Measurements from ENCODE around the gene SLC35E2B.
"Not testable (repeated sequence)": the region's sequence is repeated elsewhere in the genome, so short reads cannot be mapped to it uniquely, and the experiment has no call there.

SLC35E2B gene

DNA sequence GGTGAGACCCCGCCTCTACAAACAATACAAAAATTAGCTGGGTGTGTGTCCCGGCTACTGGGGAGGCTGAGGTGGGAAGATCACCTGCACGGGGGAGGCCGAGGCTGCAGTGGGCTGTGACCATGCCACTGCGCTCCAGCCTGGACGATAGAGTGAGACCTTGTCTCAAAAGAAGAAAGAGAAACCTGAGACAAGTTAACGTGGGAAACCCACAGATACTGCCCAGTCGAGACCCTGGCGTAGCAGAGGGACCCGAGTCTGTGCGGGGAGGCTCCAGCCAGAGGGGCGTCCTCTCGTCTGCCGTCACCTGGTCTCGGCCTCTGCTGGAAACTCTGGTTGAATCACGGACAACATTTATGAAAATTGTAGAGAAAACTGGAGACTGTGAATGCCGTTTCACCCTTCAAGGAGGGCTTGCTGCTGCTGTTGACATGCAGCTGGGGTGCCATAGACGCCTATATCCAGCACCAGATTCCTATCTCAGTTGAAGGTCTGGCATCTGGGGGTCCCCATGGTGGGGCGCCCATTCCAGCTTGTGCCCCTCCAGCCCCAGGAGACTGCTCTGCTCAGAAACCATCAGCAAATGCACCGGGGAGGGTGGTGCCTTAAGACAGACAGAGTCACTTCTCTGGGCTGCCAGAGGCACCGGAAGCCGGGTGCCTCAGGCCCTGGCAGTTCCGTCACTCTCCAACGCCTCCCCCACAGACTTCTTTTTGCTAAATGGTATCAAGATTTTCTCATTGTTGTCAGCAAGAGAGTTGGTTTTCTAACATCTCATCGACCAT, 20.2 kb downstream of the SLC35E2B start:
- no peak for DNase-seq

DNA sequence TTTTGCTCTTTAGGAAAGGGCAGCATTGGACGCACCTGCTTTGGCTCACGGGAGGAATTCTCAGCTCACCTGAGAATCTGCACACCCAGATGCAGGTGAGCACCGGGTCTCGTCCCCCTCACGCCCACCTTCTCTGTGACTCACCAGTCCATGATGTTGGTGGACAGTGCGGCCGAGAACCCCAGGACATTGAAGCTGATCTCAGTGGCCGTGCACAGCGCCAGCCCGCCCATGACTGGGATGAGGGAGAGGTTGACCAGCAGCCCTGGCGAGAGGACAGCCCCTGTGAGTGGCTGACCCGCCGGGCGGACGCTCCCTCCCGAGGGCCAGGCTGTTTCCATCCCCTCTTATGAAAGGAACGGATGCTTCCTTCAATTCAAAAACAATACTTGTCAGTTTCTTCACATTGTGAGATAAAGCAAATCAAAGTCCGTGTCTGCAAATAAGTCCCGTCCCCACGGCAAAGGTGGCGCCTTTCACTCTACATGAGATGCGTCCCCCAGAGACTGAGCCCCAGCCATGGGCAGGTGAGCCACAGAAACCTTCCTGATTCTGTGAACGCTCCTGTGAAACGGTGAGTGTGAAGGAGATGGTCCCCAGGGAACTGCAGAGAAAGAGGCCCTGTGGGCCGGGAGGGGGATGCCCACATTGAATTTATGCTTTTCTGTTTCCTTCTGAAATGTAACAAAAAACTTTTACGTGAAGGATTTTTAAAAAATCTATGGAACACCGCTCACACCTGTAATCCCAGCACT, 21.1 kb downstream of the SLC35E2B start:
- no peak for DNase-seq

DNA sequence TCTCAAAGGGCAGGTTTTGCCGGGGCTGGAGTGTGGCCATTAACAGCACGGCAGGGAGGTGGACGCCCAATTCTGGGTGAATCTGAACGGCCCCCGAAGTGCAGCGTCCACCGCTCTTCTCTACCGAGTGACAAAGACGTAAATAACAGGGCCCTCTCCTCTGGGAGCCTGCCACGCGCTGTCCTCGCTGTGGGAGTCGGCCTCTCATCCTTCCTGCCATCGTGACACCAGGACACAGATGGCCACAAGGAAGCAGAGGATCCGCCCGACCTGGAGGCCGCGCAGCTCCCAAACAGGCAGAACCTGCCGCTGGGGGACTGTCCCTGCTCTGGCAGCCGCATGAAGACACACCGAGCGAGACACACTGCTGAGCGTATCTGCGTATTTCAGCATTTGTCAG, 21.7 kb downstream of the SLC35E2B start:
- DNase-seq, result no peak

DNA sequence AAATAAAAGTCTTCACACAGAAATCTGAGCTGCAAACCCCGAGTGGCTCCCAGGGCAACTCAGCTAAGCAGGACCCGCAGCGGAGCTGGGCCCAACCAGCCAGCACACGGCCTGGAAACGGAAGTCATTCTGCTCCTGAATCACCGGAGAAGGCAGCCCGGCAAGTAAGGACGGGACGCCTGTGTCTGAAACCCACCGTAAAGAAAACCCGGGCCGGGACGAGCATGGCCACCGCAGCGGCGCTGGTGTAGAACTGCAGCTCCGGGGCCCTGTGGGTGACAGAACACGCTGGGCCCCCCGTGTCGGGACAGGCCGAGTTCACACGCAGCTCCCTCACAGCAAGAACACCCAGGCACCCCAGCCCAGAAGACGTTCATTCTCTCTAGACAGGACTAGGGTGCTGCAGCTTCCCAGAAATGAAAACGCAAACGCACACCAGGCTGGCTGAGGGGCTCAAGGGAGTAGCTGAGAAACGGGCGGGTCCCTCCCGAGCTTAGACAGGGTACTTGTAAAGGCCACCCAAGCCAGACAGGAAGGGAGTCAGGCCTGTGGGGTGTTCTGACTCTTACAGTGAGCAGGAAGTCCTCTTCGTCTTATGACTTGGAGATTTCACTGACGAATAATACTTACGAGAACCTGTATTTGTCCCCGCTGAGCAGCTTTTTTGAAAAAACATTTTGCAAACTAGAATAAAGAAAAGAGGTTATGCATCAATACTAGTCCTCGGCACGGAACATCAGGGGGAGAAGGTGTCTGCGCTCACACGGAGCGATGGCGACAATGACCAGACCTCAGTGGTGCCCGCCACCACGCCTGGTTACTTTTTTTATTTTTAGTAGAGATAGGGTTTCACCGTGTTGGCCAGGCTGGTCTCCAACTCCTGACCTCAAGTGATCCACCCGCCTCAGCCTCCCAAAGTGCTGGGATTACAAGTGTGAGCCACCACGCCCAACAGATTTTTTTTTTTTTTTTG, 22.8 kb downstream of the SLC35E2B start:
- DNase-seq, result no peak

DNA sequence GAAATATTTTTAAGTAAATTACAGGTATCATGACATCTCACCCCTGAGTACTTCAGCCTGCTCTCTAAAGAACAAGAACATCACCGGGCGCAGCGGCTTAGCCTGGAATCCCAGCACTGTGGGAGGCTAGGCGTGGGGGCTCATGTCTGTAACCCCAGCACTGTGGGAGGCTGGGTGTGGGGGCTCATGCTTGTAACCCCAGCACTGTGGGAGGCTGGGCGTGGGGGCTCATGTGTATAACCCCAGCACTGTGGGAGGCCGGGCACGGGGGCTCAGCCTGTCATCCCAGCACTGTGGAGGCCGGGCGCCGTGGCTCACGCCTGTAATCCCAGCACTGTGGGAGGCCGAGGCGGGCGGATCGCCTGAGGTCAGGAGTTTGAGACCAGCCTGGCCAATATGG, 26.1 kb downstream of the SLC35E2B start:
- DNase-seq, result no peak

DNA sequence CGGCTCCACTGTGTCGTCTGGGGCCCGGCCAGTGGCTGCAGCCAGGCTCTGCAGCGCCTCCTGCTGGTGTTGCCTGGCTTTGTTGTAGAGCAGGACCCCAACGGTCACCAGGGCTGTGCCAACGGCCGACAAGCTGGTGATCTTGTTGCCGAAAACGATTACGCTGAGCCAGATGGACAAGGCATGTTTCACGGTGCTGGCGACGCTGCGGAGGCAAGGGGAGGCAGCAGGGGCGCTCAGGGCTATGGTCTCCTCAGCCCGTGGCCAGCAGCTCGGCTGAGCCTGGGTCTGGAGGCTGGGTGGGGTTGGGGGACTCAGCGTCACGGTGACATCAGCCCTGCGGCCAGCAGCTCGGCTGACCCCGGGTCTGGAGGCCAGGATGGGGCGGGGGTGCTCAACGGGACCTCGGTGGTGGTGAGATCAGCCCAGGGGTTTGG, 26.8 kb downstream of the SLC35E2B start:
- no peak for DNase-seq

DNA sequence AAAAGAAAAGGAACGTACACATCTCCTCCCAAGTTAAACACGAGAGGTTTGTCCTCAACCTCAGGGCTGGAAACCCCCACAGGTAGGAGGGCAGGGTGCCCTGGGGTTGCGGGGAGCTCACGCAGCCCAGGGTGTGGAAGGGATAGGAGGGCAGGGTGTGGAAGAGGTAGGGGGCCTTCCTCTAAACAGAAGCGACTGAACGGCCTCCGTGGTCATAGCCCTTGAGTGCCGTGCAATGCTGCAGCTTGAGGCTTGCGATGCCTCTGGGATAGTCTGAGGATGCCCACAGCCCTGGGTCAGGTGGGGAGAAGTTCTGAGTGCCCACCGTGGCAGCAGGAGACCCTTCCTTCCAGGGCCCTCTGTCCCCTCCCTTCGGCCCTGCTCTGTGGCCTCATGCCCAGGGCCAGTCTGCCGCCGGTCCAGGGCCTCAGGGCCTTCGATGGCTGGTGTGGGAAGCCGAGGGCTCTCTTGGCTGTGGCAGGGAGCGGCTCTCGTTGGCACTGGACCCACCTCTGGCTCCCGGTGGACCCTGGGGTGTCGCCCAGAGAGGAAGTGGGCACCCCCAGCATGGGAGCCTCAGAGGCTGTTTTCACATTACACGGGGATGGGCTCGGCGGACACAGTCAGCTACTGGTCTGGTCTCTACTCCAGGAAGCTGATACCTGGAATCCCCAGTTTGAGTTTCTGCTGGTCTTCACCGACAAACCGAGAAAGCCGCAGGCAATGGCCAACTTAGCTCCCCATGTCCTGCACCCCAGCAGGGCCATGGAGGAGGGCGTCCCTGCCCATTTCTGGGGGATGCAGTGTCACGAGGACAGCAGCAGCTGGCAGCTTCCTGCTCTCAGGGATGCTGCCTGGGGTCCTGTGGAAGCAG, 27.4 kb downstream of the SLC35E2B start:
- no peak for DNase-seq

DNA sequence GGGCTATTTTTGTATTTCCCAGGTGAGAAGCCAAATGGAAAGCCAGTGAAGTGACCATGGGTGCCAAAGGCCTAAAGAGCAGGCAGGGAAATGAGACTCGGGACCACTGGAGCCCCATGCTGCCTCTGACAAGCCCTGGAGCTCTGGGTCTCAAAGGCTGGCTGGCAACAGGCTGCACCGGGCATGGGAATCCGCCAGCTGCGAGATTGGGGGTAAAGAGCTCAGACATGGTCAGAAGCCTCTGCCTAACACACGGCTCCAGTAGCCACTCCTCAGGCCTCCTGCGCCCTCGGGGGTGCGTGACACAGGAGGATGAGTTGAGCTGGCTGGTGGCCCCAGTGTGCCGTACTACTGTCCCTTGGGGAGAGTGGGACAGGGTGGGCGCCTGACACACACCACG, 28.3 kb downstream of the SLC35E2B start:
- DNase-seq, result not testable (repeated sequence)

DNA sequence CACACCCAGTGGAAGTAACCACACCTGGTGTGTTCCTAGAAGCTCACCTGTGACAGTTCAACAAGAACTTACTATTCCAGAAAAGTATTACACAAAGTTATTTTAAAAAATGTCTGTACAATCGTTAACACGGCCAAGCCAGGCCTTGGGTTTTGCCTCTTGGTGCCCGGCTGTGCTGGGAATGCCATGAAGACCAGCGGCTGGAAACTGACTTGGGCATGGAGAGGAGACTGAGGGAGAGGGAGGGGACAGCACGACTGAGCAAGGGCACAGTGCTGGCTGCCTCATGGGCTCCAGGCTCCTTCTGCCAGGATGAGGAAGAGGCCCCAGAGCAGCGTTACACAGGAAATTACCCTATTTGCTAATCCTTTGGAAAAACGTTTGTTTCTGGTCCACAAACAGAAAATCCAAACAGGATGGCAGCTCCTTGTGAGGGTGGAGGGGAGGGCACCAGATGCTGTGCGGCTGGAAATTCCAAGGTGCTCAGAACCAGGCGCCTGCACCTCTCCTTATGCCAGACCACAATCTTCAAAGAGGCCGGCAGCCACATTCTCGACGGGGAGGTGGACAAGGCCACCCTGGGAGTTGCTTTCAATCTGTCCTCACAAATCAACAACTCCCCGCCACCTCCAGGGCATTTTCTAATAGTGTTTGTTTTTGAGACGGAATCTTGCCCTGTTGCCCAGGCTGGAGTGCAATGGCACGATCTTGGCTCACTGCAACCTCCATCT, 29.6 kb downstream of the SLC35E2B start:
- DNase-seq, result not testable (repeated sequence)

DNA sequence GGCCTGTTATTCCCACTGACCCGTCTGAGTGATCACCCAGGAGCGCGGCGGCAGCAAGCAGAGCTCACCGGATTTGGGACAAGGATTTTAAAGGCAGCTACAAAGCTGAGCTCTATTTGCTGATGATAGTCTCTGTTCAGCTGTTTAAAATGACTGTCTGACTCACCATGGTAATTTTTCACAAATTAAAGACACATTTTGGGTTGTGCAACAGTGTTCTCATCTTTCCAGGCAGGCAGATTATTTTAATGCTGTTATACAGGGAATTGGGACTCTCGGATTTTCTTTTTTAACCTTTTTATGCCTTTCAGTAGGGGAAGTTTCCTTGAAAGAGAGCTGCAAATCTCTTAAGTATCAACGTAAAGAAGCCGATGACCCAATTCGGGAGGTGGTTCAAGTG, 30.2 kb downstream of the SLC35E2B start:
- DNase-seq, result not testable (repeated sequence)

DNA sequence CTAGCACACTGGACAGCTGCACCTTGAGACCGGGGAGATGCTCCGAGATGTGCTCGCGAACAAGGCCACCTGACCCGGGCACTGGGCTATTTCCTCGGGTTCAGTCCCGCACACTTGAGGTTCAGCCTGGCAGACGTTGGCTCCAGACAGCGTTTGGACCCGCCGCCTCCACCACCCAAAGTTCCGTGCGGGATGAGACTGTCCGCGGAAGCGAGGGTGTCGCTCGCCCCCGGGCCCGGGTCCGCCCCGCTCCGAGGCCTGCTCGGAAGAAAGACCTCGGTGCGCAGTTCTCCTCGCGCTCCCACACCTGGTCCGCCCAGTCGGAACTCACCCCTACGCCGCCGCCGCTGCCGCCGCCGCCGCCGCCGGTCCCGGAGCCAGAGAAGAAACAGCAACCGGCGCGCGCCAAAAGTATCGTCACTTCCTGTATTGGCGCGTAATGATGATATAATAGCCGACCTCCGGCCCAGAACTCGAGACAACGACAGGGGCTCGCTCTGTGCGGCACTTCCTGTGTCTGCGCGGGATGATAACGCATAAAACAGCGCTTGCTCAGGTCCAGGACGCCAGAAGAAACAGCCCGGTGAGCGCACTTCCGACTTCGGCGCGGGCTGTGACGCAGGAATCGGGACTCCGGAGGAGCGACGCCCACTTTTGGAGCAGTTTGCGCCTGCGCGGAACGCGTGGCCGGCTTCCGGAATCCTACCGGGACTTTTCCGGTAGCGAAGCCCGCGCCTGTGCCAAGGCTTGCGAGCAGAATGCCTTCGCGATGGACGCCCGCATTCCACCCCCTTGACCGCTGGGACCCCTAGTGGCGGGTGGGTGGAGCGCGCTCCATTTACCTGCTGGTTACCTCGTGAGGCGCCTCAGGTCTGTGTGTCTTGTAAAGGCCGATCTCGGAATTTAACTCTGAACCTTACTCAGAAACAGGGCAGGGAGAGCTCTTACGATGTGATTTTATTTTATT, 33.7 kb downstream of the SLC35E2B start, which contains the start of gene CDK11B:
Gene CDK11B, minus strand, starts transcription at position 422 of the 967 bp plus-strand sequence. CDS start 1,519 bp downstream, outside the sequence.
- DNase-seq, result peak; percentile 28

DNA sequence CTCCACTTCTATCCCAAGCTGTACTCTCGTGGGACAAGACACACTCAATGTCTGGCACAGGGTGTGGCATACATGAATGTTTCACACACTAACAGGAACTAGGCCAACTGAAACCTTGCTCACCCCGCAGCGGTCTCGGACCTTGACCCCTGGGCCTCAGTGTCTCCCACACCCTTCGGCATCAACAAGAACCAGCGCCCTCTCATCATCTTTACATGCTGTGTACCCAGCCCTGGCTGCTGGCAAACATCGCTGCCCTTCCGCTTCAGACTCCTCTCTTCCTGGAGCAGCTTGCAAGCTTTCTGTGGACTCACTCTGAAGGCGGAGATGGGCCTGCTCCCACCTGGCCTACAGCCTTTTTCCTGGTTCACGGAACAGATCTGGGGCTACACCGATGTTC, 44.3 kb downstream of the SLC35E2B start:
- not testable (repeated sequence) for DNase-seq

DNA sequence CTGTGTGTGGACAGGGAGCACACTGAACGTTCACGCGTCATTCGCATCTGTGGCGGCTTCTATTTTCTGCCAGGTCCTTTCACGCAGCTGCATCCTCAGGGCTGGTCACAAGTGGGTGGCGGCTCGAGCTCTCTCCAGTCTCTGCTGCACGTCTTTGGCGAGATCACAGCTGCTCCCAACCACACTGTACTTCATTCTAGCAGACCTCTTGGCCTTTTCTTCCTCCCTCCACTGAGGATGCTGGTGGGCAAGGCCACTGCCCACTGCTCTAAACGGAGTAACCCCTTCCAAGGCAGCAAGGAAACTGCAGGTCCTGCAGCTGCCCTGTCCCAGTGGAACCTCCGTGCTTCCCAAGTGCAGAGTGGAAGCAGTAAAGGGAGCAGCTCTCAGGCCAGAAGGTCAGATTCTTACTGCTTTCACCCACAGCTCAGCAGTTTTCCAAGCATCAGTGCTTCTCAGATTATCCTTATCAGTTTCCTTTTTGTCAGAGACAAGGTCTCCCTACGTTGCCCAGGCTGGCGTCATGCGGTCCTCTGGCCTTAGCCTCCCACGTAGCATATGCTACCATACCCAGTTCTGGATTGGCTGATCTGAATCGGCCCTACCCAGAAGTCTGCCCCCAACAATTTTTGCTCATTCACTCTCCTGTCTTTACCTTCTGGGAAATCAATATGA, 44.9 kb downstream of the SLC35E2B start:
- DNase-seq, result not testable (repeated sequence)

DNA sequence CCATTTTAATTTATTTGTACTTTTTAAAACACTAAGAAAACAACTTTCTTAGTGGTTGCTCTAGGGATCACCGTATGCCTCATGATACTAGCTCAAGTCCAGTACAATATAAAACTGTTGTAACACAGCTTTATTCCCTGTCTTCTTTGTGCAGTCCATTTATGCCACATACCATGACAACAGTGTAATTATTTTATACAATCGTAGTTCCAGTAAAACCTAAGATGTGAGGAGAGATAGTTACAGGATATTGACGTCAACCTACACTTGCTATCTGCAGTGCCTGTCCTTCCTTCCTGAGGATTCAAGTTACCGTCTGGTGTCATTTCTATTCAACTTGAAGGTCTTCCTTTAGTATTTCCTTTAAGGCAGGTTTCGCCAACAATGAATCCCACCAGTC, 46.3 kb downstream of the SLC35E2B start:
- not testable (repeated sequence) for DNase-seq

DNA sequence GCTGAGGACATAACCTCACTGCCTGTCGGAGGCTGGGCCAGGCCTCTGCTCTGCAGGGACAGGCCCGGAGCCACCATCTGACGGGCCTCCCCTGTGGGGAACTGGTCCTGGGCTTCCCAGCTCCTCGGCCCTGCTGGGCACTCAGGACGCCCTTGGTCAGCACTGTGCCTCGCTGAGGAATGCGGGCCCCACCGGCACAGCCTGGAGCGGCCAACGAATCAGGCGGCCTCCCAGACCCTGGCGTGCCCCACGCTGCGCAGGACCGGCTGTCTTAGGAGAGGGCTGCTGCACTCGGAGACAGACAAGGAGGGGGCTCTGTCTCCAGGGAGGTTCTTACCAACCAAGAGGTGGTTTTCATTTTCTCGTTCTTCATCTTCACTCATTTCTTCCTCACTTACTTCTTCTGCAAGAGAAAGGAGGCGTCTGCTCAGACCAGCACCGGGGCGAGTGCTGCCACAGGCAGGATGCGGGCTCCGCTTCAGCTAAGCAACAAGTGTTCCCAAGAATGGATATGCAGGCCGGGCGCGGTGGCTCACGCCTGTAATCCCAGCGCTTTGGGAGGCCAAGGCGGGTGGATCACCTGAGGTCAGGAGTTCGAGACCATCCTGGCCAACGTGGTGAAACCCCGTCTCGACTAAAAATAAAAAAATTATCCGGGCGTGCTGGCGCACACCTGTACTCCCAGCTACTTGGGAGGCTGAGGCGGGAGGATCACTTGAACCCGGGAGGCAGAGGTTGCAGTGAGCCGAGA, 51.7 kb downstream of the SLC35E2B start:
- not testable (repeated sequence) for DNase-seq

DNA sequence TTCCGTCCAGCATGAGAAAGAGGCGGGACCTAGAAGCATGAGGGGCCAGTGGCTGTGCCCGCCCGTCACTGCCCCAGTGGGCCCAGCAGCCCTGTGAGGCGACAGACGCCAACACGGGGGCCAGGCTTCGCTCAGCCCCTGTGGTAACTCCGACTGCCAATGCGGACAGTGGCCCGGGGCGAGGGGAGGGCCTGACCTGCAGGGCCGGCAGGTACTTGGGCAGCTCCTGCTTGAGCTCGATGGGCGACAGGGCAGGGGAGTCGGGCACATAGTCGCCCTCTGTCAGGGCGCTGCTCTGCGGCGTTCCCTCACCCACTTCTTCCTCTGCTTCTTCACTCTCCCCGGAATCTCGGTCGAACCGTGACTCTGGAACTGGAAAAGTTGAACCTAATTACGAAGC, 52.5 kb downstream of the SLC35E2B start:
- not testable (repeated sequence) for DNase-seq

DNA sequence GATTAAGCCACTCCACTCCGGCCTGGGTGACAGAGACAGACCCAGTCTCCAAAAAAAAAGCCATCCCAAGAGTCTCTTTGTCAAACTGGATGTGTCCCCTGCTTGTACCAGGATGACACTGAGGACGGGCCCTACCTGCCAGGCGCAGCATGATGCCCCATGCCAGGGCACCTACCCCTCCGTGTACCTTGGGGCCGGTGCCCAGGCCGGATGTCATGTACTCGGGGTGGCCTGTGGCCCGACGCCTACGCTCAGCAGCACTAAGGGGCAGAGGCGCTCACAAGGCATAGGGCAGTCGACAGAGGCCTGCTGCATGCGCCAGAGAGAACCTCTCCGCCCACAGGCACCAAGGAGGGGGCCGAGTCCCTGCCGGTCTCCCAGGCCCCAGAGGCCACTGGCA, 53.2 kb downstream of the SLC35E2B start:
- not testable (repeated sequence) for DNase-seq

DNA sequence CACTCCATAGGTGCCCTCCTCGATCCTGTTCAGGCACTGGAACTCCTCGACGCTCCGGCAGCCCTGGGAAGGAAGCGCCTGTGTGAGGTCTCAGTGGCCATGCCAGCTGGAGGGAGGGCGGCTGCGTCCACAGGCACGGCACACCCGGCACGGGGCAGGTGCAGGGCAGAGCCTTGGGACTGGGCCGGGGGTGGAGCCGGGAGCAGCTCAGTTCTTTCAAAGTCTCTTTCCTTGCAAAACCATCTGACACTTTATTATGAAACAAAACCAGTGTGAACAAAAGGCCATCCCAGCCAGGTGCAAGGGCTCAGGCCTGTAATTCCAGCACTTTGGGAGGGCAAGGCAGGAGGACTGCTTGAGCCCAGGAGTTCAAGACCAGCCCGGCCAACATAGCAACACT, 54.1 kb downstream of the SLC35E2B start:
- DNase-seq, result not testable (repeated sequence)
